SK-N-MC (cell line): Measurements from ENCODE around the gene ALG13.

Experiments
- EZH2 ChIP-seq: fragments of 200-600 bp; sonication (generic); IDR thresholded peaks from one replicate; pipeline ENCODE4 v1.6.1; 2017; ENCODE audit warnings: antibody characterized with exemption
- POLR2AphosphoS5 ChIP-seq: IDR thresholded peaks from 2 replicates; pipeline ENCODE4 v1.6.1; 2012; ENCODE audit warnings: mild to moderate bottlenecking, low read depth, low read length, borderline replicate concordance

- no peak for TF ChIP-seq EZH2
- no peak for TF ChIP-seq POLR2AphosphoS5
Measured at GRCh38 chrX:111652719-111653118, 28.3 kb upstream of the ALG13 start.
